Kasumi-1 (cell line): Measurements from ENCODE around the gene TF.
"Not testable (repeated sequence)": the region's sequence is repeated elsewhere in the genome, so short reads cannot be mapped to it uniquely, and the experiment has no call there.

Source experiments
- DNase-seq, 2 experiments: peaks; one replicate each; lab custom pipeline; 2025; lab: John Stamatoyannopoulos, UW

Gene TF

DNA sequence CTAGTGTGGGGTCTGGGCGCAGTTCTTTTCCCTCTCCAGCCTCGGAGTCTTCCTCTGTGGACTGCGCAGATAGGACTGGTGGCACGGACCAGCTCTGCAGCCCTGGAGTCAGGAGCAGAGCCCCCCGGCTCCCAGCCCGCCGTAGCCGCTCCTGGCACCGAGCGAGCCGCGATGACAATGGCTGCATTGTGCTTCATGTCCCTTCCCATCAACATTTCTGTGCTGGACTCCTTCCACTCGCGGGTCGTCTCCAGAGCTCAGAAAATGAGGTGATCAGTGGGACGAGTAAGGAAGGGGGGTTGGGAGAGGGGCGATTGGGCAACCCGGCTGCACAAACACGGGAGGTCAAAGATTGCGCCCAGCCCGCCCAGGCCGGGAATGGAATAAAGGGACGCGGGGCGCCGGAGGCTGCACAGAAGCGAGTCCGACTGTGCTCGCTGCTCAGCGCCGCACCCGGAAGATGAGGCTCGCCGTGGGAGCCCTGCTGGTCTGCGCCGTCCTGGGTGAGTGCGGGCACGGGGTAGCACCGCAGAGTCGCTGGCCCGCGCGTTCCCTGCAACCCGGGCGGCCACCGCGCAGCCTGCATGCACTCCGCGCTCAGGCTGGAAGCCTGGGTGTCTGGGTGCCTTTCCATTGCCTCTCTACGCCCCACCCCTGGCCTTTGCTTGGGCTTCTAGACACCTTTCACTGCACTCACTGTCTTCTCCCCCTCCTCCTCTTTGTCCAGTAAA, at the start of gene TF:
TF (plus strand) TSS at position 413 of the 731 bp plus-strand sequence; CDS start at position 461, 48 bp downstream.
- no peak for DNase-seq

DNA sequence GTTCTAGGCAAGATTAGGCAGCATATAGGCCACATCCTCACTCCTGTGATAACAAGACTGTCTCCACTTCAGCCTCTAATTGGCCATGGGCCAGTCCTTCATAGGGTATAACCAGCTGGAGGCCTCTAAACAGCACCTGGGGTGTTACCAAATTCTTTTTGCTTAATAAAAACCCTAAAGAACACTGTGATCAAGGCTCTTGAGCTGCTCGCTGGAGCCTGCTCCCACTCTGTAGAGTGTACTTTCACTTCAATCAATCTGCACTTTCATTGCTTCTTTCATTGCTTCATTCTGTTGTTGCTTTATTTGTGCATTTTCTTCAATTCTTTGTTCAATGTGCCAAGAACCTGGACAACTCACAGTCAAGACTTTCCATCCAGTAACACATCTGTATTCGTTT, 48.2 kb upstream of the TF start:
- DNase-seq, result no peak

DNA sequence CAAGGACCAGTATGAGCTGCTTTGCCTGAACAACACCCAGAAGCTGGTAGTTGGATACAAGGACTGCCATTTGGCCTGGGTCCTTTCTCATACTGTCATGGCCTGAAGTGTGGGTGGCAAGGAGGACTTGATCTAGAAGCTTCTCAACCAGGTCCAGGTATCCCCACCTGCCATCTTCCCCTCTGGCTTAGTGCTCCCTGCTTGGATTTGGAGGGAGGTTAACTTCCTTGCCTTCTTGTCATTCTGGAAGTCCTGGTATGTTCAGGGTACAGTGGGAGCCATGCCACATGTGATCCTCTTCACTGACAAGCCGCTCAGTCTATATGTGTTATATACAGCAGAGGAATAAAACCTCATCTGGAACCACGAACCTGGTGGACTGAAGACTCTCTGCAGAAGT, 46.7 kb upstream of the TF start:
- no peak for DNase-seq

DNA sequence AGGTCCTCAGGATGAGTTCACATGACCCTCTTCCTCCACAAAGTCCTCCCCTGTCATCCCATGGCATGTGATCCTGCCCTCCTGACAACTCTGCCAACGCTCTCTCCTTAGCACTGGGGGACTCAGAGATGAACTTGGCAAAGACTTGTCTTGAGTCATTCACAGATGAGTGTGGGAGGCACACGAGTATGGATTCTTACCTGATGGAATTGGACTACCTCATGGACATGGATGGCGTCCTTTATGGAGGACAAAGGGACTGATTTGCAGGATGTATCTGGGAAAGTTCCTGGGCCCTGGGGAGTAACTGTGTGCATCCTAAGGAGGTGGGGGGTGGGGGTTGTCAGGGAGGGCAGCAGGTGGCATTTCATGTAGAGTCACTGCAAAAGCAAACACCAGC, 46.3 kb upstream of the TF start:
- DNase-seq, result no peak

DNA sequence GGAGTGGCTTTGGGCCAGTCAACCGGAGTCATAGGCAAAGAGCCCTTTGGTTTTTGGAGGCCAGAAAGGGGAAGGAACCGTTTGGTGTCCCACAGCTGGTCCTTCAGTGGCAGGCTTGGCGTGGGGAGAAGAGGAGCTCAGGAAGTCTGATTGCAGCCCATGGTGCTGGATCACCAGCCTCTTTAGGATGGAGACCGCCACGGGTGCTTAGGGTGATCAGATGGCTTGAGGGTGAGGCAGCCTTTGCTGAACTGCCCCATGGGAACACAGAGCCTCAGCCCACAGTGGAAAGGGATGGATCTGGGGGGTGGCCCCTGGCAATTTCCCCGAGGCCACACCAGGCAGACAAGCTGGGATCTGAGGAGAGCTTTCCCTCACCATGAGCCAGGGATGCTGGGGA, 45.8 kb upstream of the TF start:
- DNase-seq, result no peak

DNA sequence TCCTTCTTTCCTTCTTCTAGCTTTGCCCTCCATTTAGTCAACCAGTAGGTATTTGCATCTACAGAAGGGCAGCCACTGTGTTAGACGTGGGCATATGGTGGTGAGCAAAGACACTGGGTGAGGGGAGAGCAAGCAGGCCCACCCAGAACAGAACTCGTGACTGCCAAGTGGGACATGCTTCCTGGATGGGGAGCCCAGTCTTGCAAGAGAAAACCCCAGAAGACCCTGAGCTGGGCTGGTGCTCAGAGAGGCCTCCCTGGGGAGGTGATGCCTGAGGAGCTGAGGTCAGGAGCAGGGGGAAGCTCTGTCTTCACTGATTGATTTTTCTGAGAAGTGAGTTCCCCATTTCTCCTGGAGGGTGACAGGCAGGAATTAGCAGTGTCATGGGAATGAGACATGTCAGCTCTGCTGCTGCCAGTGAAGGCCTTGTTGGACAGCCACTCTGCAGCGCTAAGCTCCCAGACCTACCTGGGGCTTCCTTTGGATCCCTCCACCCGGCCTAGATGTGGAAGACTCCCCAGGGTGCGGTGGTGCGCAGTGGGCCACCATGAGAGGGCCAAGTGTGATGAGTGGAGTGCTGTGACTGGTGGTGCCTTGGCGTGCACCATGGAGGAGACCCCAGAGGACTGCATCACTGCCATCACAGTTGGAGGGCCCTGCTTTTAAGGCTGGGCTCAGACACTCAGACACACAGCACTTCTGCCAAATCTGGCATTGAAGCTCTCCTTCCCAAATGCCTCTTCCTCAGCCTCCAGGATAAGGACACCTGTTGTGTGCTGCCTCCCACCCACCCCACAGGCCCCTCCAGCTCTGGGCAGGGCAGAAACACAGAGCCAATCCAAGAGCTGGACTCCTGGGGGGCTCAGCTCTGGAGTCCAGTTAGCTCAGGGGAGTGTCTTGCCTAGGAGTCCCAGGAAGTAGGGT, 44.5 kb upstream of the TF start:
- no peak for DNase-seq

DNA sequence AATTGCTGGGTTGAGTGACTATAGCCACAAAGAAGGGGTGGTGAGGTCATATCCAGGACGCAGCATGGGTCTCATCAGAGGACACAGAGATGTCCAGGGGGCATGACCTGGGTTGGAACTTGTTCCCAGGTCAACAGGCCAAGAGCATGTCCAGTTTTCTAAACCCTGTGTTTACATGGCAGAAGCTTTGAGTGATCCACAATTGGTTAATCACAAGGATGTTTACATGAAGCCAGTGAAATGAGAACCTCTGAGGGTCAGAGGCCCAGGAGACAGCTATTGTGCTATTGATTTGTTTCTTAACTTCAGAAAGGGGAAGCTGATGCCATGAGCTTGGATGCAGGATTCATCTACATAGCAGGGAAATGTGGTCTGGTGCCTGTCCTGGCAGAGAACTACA, 42.3 kb upstream of the TF start:
- DNase-seq, result no peak

DNA sequence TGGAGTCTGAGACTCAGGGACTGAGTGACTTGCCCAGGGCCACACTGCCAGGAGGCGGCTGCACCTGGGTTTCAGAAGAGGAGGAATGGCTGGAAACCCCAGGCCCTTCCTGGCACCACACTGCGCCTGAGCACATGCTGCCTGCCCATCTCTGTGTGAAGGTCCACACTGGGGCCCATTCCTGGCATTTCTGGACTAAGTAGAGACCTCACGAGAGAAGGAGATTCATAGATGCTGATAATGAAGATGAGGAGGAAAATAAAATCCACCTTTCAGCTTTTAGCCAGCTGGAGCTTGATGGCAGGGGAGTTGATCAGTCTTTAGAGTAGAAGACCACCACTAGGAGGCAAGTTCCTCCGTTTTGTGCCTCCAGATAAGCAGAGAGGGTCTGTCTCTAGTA, 40.2 kb upstream of the TF start:
- DNase-seq, result no peak

DNA sequence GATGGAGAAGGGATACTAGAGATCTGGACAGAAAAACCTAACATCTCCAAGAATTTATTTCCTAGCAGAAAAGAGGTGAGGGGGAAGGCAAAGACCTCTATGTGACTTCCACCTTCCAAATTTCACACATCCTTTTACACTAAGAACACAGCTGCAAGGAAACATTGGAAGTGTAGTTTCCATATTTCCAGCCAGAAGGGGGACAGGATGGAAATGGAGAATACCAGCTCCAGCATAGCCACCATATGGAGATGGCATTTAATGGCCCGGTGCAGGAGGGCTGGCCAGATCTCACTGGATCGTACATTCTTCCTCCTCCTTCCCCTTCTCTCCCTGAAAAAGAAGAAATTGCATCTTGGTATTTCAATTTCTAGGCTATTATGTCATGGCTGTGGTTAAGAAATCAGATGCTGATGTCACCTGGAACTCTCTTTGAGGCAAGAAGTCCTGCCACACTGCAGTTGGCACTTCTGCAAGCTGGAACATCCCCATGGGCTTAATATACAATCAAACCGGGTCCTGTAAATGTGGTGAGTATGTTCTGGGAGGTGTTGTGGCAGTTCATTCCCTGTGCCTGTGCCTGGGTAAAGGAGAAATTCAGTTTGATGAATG, 36.9 kb upstream of the TF start:
- no peak for DNase-seq

DNA sequence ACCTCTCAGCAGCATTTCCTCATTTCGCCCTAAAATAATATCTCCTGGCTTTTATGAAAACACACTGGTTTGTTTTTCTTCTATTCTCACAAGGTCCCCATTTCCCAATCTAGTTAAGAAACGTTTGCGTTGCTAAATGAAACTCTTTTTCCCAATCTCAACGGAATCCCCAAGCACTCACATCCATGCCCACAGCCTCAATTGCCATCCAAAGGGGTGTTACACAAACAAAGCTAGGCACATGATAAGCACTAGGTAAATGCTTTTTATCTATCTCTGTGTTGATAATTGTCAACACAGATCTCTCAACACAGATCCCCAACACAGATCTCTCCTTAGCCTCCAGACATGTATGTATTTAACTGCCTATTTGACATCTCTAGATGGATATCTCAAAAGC, 35.2 kb upstream of the TF start:
- DNase-seq, result no peak

DNA sequence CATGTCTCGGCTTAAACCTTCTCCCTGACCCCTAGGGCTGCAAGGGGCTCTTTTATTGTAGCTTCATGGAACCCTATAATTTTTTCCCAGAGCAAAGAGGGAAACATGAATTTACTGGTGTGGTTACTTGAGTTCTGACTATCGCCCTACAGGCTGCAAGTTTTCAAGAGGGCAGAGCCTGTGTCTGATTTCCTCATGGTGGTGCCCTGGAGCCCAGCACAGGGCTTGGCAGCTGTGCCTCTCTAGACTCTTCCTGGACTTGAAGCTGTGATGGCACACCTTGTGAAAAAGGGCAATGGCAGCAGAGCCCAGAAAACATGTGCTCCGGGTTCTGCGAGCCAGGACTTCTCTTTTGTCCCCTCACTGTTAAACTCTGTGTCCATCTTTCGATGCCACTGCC, 34.2 kb upstream of the TF start:
- DNase-seq, result no peak

DNA sequence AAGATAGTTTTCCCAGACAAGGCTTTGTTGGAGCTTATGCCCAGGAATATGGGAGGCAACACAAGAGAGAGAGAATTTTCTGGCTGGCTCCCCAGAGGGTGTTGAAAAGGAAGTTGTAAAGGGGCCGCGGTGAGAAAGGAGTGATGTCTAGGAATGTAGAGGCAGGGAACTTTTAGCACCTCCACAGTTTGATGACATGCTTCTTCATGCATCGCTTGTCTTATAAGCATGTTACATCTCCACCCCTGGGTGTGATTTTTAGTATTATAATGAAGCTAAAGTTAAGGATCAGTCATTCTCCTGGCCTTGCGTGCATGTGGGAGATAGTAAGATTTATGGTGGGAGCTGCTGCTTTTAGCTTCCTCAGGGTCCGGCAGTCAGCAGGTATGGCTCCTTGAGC, 32.8 kb upstream of the TF start:
- DNase-seq, result no peak

DNA sequence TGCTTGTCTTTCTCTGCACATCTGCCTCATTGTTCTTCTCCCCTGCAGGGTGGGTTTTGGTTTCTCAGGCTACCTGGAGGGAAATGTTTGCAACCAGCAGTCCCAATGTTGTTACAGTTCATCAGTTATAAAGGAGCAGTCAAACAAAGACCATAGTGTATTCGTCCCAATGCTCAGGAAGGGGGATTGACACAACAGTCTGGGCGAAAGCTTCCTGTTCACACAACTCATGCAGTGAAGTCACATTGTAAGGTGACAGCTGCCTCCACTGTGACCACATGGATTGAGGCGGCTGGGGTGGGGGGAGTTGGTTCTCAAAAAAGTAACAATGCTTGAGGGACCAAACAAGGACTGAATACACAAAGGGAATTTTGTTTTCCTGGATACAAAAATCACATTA, 28.8 kb upstream of the TF start:
- DNase-seq, result no peak

DNA sequence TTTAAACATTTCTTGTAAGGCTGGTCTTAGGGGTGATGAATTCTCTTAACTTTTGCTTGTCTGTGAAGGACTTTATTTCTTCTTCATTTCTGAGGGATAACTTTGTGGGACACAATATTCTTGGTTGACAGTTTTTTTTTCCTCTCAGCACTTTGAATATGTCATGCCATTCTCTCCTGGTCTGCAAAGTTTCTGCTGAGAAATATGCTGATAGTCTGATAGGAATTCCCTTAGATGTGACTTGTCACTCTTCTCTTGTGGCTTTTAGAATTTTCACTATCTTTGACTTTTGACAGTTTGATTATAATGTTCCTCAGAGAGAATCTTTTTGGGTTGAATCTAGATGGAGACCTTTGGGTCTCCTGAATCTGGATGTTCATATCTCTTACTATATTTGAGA, 23.3 kb upstream of the TF start:
- DNase-seq, result no peak

DNA sequence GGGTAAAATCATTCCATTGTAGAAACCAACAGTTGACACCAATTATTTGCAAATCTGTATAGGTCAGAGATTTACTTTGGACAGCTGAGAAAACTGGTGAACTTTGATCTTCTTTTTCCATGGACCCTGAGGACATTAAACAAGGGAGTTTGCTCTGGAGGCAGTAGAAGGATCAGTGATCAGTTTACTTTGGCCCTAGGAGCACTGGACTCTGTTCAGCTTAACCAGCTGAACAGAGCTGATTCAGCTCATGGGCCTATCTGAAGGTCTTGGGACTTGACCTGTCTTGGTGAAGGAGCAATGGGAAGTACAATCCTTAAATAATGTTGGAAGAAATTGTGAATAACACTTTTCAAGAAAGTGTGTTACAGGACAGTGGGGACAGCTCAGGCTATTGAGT, 15.2 kb upstream of the TF start:
- DNase-seq, result no peak

DNA sequence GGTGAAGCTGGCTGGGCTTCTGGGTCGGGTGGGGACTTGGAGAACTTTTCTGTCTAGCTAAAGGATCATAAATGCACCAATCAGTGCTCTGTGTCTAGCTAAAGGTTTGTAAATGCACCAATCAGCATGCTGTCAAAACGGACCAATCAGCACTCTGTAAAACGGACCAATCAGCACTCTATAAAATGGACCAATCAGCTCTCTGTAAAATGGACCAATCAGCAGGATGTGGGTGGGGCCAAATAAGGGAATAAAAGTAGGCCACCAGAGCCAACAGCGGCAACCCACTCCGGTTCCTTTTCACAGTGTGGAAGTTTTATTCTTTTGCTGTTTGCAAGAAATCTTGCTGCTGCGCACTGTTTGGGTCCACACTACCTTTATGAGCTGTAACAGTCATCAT, 14.0 kb upstream of the TF start:
- not testable (repeated sequence) for DNase-seq

DNA sequence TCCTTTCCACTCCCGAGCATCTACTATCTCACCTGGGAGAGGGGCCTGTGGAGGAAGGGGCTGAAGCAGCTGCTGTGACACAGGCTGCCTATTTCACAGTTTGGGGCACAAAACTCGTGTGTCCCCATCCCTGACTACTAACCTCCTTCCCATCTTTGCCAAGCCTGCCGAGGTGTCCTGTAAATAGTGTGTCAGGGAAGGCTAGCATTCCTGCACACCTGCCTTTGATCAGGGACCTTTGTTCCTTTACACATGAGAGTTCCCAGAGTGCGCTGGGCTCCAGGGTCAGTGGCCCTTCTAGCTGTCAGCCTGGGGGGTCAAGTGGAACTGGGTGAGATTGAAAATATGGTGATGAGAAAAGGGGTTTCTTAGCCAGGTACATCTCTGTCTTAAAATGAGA, 13.0 kb upstream of the TF start:
- DNase-seq, result no peak

DNA sequence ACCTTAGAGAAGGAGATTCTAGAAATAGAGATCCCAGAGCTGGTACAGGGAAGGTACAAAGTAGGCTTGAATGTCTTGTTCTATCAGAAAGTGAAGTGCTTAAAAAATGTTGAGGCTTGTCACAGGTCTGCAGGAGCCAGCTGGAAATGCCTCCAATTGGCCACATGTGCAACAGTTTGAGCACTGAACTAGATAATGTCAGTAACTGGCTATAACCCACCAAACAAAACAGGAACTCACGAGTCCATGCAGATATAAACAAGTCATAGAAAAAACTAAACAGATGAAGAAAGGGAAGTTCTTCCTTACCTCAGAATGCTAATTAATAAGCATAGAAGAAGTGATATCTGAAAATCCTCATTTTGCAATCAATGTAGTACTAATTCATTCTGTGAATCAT, 11.9 kb upstream of the TF start:
- DNase-seq, result peak in 1 of 2 experiments; percentile 9

DNA sequence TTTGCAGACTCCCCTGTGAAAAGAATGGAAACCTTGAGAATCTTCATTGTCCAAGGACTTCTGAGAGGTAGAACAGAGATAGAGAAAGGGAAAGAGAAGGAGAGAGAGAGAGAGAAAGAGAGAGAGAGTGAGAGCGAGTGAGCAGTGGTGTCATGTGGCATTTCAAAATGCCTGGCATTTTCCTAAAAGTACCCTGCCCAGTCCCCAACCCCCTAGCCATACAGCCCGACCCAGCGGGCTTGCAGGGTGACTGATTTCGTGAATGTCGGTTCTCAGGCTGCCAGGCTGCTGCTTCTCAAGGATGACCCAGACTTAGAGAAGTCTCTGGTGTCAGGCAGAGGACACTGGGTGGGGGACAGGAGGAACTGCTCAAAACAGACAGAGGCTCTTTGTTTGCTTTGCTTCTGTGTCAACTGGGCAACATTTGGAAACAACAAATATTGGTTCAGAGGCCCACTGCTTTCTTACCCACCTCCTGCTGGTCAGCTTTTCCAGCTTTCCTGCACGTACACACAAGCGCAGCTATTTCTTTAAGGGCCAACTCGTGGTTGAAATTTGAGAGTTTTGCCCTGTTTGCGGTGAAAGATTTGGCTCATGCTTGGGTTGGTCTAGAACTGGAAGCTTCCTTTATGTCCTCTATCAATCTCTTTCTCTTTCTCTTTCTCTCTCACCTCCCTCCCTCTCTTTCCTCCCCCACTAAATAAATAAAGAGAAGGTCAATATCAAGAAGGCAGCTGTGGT, 3.7 kb upstream of the TF start:
- peak in 1 of 2 experiments; percentile 20 for DNase-seq

DNA sequence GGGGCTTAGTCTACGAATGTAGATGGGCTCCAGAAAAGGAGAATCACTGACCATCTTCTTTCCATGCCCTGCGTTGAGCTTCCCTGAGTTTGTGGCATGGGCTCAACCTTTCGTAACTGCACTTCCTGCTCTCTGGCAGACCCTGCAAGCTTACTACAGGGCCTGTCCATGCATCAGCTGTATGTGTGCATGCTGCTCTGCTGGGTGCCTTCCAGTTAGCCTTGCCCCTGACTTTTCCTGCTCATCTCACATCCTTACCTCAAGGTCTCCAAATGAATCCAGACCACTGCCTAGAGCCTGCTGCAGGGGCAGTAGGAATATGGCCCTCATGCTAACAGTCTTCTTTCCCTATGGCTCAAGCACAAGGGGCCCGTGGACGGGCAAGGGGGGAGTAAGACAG, 2.0 kb upstream of the TF start:
- no peak for DNase-seq

DNA sequence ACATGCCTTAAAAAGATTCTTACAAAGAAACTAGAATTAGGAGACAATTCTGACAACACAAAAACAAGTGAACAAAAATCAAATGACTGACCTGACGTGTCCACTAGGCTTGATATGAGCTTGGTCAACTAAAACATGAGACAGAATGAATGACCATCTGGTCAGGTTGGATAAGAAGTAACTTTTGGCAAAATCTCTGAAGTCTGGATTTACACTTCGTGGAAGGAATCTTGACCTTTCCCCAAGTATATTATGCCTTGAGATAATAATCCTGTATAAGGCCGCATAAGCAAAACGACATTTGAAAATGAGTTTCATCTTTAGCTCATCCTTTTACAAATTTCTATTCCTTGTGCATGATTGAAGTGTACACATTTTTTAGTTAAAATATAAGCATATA, 1.1 kb upstream of the TF start:
- DNase-seq, result no peak

DNA sequence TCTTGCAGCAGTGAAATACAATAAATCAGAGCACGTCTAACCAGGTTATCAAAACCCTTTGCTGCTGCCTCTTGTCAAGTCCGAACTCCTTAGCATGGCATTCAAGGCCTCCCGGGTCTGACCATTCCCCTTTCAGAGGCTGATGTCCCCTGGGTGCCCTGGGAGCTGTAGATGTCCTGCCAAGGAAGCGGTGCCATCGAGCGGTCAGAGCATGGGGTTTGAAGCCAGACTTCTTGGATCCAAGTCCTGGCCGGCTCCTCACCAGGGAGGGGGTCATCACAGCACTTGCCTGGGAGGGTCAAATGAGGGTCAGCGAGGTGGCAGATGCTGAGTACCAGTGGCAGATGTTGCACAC, 496 bp downstream of the TF start:
- no peak for DNase-seq
